GM13976 (cell line): ENCODE measurements around the gene ICA1.
A peak's percentile ranks its signal among the peaks of the same experiment; 100 is the strongest.

Experiments used
- DNase-seq: peaks from one replicate; pipeline ENCODE4 v3.0.0; 2012; ENCODE audit warnings: low spot score
- in situ Hi-C: fragments of 300-500 bp; cut with MboI; formaldehyde crosslinking; loops from one replicate; pipeline ENCODE4 v1.12.0; 2022; ENCODE audit warnings: low sequenced_read_pairs, mixed read lengths, inconsistent platforms; ENCODE audit not compliant: unreplicated experiment
- TF ChIP-seq, protein P1 (sequence below): IDR thresholded peaks from 2 replicates; pipeline ENCODE4 v1.5.1; 2012; ENCODE audit warnings: borderline replicate concordance, mild to moderate bottlenecking; ENCODE audit not compliant: insufficient read depth; ENCODE audit errors: extremely low read depth, missing control alignments, control extremely low read depth

The ICA1 gene

DNA sequence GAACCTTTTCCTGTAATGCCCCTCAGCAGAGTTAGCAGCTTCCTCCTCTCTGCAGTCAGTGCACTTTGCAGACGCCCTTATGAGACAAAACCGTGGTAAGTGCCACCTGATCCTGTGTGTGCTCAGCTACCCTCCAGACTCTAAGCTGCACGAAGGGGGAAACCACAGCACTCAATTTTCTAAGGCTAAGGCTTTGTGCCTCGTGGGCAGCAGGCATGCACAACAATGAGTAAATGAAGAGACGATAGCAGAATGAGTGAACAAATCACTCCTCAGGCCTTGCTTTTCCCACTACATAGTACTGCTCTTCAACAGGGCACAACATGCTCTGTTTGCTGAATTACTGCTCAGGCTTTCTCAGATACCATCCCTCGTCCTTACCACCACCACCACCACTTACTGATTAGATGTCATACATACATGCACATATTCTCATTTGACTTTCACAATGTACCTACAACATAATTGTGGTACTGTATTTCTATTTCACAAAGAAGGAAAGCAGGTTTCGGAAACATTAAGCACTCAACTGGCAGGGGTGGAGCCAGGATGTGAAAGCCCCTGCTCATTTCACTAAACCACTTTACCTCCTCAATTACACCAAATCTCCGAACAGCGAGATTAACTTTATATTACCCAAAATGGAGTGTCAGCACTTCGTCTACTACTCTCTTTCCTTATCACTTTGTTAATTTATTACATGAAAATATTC lies 85.4 kb downstream of the ICA1 start:
- DNase-seq, result peak; percentile 31
- in situ Hi-C loops, result no loop called here
- TF ChIP-seq, protein P1, sequence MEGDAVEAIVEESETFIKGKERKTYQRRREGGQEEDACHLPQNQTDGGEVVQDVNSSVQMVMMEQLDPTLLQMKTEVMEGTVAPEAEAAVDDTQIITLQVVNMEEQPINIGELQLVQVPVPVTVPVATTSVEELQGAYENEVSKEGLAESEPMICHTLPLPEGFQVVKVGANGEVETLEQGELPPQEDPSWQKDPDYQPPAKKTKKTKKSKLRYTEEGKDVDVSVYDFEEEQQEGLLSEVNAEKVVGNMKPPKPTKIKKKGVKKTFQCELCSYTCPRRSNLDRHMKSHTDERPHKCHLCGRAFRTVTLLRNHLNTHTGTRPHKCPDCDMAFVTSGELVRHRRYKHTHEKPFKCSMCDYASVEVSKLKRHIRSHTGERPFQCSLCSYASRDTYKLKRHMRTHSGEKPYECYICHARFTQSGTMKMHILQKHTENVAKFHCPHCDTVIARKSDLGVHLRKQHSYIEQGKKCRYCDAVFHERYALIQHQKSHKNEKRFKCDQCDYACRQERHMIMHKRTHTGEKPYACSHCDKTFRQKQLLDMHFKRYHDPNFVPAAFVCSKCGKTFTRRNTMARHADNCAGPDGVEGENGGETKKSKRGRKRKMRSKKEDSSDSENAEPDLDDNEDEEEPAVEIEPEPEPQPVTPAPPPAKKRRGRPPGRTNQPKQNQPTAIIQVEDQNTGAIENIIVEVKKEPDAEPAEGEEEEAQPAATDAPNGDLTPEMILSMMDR, result no peak

DNA sequence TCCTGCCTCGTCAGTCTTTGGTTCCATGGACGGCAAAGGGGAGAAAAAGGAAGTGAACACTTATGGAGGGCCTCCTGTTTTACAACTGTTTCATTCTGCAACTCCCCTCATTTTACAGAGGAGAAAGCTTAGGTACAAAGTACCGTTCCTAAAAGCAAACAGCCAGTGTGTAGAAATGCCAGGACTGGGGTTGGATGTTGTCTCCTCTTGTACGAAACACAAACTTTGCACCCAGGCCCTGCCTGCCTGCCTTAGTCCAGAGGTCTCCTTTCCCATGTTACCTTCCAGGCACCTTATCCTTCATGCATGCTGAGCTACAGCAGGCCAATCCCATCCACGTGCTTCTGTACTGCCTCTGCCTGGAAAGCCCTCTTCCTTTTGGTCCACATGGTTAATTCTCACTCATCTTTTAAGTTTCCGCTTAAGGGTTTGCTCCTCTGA lies 86.0 kb downstream of the ICA1 start:
- no peak for DNase-seq
- TF ChIP-seq, protein P1, result no peak
- in situ Hi-C loops, result no loop called here

DNA sequence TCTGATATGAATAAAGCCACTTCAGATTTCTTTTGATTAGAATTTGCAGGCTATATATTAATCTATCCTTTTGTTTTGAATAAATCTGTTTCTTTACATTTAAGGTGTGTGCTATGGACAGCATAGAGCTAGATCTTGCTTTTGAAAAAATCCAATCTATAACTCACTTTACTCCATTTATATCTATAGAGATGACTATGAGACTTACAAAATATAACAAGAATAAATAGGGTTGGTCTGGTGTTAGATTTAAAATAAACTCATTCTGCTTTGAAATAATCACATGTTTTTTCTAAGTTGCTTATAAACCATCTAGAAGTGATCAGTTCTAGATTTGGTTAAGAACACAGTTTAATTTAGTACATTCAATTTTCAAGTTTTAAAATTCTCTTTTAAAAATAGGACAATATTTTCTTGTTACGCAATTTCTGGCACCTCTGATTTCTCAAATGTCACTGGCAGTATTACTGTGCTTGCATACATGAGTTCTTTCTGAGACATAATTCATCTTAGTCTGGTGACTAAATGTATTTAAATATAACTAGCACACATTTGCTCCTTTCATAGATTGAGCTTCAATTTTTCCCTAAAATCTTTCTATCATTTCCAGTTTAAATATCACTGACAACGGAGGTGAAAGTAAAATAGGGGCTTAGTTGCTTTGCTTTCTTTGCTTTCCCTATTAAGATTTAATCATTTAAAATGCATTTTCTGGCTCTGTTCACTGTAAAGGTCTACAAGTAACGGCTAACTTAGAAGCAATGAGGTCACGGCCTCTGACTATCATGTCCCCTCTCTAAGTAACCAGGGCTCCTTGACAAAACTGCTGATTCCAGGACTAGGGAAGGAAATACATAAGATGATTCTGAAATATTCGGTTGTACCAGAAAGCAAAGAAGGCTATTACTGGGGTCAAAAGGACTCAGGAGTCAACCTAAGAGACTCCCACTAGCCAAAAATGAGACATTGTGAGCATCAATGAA lies 89.3 kb downstream of the ICA1 start:
- in situ Hi-C loops, result no loop called here
- TF ChIP-seq, protein P1, result no peak
- DNase-seq, result no peak

DNA sequence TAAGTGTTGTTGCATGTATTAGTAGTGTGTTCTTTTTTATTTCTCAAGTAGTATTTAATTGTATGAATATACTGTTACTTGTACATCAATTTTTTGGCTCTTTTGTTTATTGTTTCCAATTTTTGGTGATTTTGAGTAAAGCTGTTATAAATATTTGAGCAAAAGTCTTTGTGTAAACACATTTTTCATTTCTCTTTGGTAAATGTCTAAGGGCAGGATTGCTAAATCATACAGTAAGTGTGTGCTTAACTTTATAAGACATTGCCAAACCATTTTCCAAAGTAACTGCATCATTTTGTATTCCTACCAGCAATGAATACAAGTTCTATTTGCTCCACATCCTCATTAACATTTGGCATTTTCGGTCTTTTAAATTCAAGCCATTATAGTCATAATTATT lies 92.8 kb downstream of the ICA1 start:
- DNase-seq, result no peak
- TF ChIP-seq, protein P1, result no peak
- in situ Hi-C loops, result no loop called here

DNA sequence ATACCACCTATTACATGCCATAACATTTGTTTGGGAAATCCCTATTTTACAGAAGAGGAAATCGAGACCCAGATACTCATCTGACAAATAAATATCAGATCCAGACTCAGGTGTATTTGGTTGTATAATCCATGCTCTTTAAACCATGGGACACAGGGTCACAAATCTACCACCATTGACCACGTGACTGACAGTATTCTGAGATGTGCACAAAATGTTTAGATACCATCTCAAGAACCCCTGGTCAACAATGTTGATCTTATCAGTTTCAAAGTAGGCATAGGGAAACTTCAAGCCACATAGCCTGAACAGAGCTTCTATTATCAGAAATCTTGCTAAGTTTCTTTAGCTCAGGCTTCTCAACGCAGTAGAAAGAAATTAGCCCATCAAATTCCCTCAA lies 93.6 kb downstream of the ICA1 start:
- in situ Hi-C loops, result no loop called here
- TF ChIP-seq, protein P1, result no peak
- DNase-seq, result no peak

DNA sequence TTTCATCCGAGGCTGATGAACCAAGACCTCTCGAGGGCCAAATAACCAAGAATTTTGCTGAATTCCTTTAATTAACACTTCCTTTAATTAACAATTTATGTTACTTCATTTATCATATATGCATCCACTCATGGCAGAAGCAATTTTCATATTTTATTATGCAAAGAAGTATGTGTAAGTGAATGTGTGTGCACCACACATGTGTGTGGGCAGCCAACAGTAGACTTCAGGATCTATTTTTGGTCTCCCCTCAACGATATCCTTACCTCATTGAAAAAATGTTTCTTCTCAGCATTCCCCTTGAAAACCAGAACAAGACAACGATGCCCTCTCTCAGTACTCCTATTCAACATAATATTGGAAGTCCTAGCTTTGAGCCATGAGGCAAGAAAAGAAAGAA lies 96.8 kb downstream of the ICA1 start:
- in situ Hi-C loops, result no loop called here
- TF ChIP-seq, protein P1, result no peak
- no peak for DNase-seq
